GM19240 (cell line): ENCODE results near the gene MTSS2.

Experiments used
- DNase-seq: peaks from one replicate; pipeline ENCODE4 v3.0.0; 2011; ENCODE audit warnings: low spot score; ENCODE audit not compliant: insufficient read length

Gene MTSS2

DNA sequence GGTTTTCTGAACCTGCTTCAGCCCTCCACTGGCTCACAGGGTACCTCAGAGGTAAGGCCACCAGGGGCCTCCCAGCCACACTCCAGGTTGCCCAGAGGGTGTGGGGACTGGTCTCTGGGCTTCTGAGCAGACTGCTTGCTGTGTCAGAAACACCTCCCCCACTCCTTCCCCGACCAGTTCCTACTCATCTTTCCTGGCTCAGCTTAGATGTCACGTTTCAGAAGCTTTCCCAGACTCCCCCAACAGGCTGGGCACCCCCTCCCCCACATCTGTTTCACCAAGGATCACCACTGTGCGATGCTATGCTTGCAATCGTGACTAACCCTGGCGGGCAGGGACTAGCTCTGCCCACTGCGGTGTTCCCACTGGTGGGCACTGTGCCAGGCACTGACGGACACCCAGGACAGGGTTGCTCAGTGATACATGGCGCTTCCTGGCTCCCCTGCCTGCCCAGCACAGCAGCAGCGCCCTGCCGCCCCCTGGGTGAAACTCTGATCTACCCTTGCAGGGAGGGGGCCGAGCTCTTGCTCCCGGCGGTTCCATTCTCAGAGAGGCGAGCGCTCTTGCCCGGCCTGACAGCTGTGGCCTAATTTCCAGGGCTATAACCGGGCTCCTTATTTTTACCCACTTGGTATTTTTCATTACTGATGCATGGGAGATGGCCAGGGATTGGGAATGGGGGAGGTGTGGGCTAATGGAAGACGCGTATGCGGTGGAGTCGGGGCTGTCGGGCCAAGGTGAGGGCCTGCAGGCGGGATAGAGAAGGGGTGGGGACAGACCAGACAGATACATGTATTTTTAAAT is 29.4 kb upstream of the MTSS2 start:
- DNase-seq: no peak

DNA sequence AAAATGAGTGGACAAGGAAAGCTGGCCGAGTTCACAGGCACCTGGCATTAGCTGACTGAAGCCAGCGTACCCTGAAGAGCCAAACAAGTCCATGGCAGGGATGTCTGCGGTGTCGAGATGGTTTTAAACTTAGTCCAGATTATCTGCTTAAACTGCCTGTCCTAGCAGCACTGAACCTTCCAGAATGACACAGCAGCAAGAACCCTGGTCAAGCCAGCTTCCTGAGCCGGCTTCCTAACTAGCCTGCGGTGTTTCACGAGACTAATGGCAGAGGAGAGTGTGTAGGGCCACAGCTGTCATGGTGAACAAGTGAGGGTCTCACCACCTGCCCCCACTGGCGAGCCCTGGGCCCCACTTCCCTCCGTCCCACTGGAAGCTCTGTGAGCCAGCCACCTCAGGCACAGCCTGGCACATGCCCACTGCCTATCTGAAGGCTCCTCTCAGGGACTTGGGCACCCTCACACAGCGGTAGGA is 28.8 kb upstream of the MTSS2 start:
- no peak for DNase-seq

DNA sequence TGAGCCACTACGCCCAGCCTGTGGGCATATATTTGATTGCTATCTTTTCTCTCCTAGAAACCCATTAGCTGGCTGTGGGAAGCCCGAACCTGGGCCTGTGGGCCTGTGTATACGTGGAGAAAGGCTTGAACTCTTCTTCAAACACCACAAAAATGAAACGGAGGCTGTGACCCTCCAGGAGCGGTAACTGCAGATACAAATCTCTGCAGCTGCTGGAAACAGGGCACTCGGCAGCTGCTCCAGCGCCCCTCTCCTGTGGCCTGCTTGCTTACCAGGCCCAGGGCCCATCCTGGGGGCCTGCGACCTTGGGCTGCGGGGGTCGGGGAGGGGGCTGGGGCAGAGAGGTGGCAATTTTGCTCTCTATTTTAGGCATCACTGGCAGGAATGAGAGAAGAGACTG is 28.0 kb upstream of the MTSS2 start:
- DNase-seq: no peak

GRCh38 chr16:70713342-70713741 is 27.5 kb upstream of the MTSS2 start:
- no peak for DNase-seq

- no peak for DNase-seq
These were observed 27.1 kb upstream of the MTSS2 start for GRCh38 chr16:70712942-70713341.

- DNase-seq: no peak
These were observed 26.5 kb upstream of the MTSS2 start for GRCh38 chr16:70712359-70712758.

GRCh38 chr16:70711211-70712031 is 25.6 kb upstream of the MTSS2 start:
- DNase-seq: no peak

GRCh38 chr16:70710422-70711210 is 24.8 kb upstream of the MTSS2 start:
- DNase-seq: no peak

- DNase-seq: no peak
These were observed 24.1 kb upstream of the MTSS2 start for GRCh38 chr16:70709942-70710341.

GRCh38 chr16:70709457-70709856 is 23.6 kb upstream of the MTSS2 start:
- no peak for DNase-seq

GRCh38 chr16:70708366-70709246 is 22.8 kb upstream of the MTSS2 start:
- DNase-seq: no peak

GRCh38 chr16:70706948-70707465 is 21.2 kb upstream of the MTSS2 start:
- DNase-seq: no peak

DNA sequence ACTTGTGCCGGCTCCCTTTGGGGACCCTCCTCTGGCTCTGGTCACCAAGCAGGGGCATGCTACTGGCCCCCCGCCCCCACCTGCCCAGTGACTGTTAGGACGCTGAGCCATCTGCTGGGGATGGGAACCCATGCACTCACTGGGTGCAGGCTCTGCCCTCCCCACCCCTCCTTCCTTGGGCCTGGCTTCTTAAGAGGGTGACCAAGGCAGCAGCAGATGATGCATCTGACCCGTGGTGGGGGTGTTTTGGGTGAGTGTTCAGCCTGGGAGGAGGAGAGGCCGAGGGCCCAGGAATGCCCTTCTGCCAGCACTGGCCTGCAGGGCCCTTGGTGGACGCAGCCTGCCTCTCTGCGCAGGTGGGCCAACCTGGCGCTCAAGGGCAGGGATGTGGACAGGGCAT is 19.2 kb upstream of the MTSS2 start:
- DNase-seq: no peak

DNA sequence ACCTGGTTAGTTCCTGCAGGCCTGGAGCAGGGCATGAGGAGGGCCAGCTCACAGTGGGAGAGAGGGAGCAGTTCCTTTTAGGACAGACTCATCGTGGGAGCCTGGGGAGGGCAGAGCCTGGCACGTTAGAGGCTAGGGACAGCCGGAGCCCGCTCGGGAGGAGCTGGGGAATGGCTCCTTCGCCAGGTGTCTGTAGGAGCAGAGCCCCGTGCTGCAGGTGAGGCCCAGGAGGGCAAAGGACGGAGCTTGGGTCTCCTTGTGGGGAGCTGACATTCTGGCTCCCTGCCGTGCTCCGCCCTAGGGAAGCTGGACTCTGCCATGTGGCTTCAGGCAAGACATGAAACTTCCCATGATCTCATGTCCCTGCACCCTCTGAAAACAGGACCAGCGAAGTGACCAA is 18.7 kb upstream of the MTSS2 start:
- DNase-seq: no peak

DNA sequence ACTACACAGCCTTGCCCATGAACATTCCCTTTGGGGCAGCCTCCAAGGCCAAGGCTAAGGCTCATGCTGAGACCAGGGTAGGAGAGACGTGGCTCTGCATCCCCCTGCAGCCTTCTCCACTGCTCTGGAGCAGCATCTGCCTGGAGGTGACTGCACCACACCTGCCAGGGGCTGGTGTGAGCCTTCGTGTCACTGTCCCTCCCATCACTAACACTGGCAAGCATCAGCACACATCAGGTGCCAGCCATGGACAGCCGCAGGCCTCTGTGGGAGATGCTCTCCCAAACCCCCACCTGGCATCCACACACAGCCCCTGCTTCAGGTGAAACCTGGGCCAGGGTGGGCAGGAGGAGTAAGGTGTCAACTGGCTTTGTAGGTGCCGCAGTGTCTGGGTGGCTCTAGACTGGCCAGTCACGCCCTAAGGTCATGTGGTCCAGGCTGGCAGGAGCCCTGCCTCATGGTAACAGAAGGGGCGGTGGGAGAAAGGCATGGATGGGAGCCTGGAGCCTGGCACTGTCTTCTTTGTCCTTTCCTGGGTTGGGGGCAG is 18.1 kb upstream of the MTSS2 start:
- DNase-seq: no peak

- DNase-seq: no peak
These were observed 17.4 kb upstream of the MTSS2 start for GRCh38 chr16:70703041-70703834.

- no peak for DNase-seq
These were observed 16.8 kb upstream of the MTSS2 start for GRCh38 chr16:70702624-70703023.

GRCh38 chr16:70701998-70702397 is 16.1 kb upstream of the MTSS2 start:
- DNase-seq: no peak

DNA sequence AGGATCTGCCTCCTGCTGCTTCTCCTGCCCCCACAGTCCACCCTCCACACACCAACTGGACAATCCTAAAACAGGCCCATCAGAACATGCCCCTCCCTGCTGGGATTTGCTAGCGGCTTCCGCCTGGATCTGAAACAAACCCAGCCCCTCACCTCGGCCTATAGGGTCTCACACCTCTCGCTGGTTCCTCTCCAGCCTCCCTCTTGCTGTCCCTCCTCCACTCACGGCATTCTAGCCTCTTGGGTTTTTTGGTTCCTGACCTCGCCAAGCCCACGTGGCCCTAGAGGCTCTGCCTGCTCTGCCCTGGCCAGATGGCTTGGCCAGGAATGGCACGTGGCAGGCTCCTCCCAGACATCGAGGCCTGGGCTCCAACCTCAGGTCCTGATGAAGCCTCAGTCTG is 15.7 kb upstream of the MTSS2 start:
- DNase-seq: no peak
